Calu3 (cell line): ENCODE data around the gene TUBB8B. TPM values are rescaled to one million over a fixed set of nuclear protein-coding genes. Genes with fewer than 3 reads are reported as not detected.
A peak's percentile ranks its signal among the peaks of the same experiment; 100 is the strongest.
"Not testable (repeated sequence)": the region's sequence is repeated elsewhere in the genome, so short reads cannot be mapped to it uniquely, and the experiment has no call there.

Source experiments
- Bru-seq: library from RNA; stranded (reverse); fragments of 400-500 nt; gene quantifications from one replicate; lab custom pipeline; 2021; lab: Mats Ljungman, UMichigan
- BruChase-seq, 2 experiments: library from RNA; stranded (reverse); fragments of 400-500 nt; gene quantifications; one replicate each; lab custom pipeline; 2021; lab: Mats Ljungman, UMichigan
- BruUV-seq: library from RNA; stranded (reverse); fragments of 400-500 nt; replicated peaks from 2 replicates; lab custom pipeline; 2021; lab: Mats Ljungman, UMichigan
- CTCF ChIA-PET: fragments of 300-600 bp; sonication (Branson Sonifier 250); formaldehyde crosslinking; loops from one replicate; lab custom pipeline; 2022; ENCODE audit warnings: antibody characterized with exemption; lab: Charles Lee
- DNase-seq: peaks from one replicate; pipeline ENCODE4 v3.0.0; 2022
- H3K27ac Mint-ChIP-seq: one replicate; pipeline ENCODE4 v1.8.0; 2022; ENCODE audit warnings: mixed read lengths; ENCODE audit not compliant: unreplicated experiment
- H3K27me3 Mint-ChIP-seq: one replicate; pipeline ENCODE4 v1.8.0; 2022; ENCODE audit warnings: mixed read lengths; ENCODE audit not compliant: unreplicated experiment
- H3K36me3 Mint-ChIP-seq: one replicate; pipeline ENCODE4 v1.8.0; 2022; ENCODE audit warnings: mild to moderate bottlenecking, moderate library complexity, mixed read lengths; ENCODE audit not compliant: insufficient read depth, unreplicated experiment
- H3K4me1 Mint-ChIP-seq: one replicate; pipeline ENCODE4 v1.8.0; 2022; ENCODE audit warnings: mild to moderate bottlenecking, low read depth, mixed read lengths; ENCODE audit not compliant: unreplicated experiment
- H3K4me3 Mint-ChIP-seq: one replicate; pipeline ENCODE4 v1.8.0; 2022; ENCODE audit warnings: mild to moderate bottlenecking, low read depth, moderate library complexity, mixed read lengths; ENCODE audit not compliant: unreplicated experiment
- H3K9me3 Mint-ChIP-seq: one replicate; pipeline ENCODE4 v1.8.0; 2022; ENCODE audit warnings: low read depth, mixed read lengths; ENCODE audit not compliant: unreplicated experiment
- intact Hi-C: fragments of 100-400 bp; cut with micrococcal nuclease; formaldehyde crosslinking; loops from one replicate; pipeline ENCODE4 v1.10.0; 2022; ENCODE audit not compliant: unreplicated experiment
- long read RNA-seq: library from polyadenylated mRNA; stranded (forward); transcript quantifications from one replicate; pipeline ENCODE4 v2.0.0, GENCODE V29; 2022
- total RNA-seq: library from RNA; stranded (reverse); gene quantifications from 2 replicates; pipeline ENCODE4 v1.2.3, GENCODE V29; 2022
- TF ChIP-seq, protein P1 (sequence below): fragments of 200-600 bp; IDR thresholded peaks from one replicate; pipeline ENCODE4 v1.8.0; 2022; ENCODE audit warnings: antibody characterized with exemption; ENCODE audit not compliant: unreplicated experiment

The TUBB8B gene
- total RNA-seq (0.32 and 0.35 TPM in 2 replicates), Bru-seq, nascent RNA (not detected), BruChase-seq, experiment 1, labeled RNA remaining after a 6-hour chase (percentile 25 among the genes with signal in this experiment), BruChase-seq, experiment 2, labeled RNA remaining after a 2-hour chase (percentile 22 among the genes with signal in this experiment)
- long read RNA-seq = 0 reads

DNA sequence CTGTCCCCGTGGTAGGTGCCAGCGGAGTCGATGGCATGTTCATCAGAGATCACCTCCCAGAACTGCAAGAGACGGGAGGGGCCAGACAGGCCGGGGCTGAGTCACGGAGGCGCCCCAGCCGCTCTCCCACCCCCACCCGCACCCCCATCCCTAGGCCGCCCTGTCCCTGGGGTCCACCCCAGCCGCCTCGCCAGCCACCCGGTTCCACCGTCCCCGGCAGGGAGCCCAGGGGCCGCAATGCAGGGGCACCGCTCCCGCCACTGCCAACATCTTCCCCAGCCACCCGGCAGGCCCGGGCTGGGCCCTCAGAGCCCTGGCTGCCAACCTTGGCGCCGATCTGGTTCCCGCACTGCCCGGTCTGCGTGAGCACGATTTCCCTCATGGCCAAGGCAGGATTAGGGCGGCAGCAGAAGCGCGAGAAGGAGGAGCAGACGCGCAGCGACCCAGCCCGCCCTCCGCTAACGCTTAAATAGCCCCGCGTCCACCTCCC, at the start of gene TUBB8B:
TUBB8B (minus strand) TSS at position 440 of the 490 bp plus-strand sequence; CDS start at position 382, 58 bp downstream.
- CTCF ChIA-PET, DNase-seq, H3K9me3 Mint-ChIP-seq, H3K36me3 Mint-ChIP-seq, H3K27me3 Mint-ChIP-seq, BruUV-seq, H3K4me3 Mint-ChIP-seq, intact Hi-C loops, H3K27ac Mint-ChIP-seq, H3K4me1 Mint-ChIP-seq: not testable (repeated sequence)

DNA sequence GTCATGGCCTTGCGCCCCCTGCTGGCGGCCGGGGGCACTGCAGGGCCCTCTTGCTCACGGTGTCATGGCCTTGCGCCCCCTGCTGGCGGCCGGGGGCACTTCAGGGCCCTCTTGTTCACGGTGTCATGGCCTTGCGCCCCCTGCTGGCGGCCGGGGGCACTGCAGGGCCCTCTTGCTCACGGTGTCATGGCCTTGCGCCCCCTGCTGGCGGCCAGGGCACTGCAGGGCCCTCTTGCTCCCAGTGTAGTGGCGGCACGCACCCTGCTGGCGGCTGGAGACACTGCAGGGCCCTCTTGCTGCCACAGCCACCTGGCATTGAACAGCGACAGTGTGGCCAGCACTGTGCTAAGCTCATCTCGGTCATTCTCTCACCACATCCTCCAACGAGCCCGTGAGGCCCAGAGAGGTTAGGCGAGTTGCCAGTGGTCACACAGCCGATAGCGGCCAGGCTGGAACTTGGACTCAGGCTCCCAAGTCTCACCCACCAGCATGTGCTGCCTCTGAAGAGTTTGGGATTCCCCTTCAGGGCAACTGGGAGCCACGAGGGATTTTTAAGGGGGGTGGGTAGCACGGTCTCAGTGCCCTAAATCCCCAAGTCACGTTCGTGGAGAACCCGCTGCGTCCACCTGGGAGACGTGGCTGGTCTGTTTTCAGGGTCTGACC, 48.0 kb upstream of the TUBB8B start:
- peaks cover 31% of the 10 kb centered on the region for H3K27me3 Mint-ChIP-seq
- CTCF ChIA-PET, H3K27ac Mint-ChIP-seq, BruUV-seq, intact Hi-C loops, DNase-seq, H3K4me1 Mint-ChIP-seq, H3K36me3 Mint-ChIP-seq, H3K9me3 Mint-ChIP-seq, H3K4me3 Mint-ChIP-seq: not testable (repeated sequence)
- TF ChIP-seq, protein P1, sequence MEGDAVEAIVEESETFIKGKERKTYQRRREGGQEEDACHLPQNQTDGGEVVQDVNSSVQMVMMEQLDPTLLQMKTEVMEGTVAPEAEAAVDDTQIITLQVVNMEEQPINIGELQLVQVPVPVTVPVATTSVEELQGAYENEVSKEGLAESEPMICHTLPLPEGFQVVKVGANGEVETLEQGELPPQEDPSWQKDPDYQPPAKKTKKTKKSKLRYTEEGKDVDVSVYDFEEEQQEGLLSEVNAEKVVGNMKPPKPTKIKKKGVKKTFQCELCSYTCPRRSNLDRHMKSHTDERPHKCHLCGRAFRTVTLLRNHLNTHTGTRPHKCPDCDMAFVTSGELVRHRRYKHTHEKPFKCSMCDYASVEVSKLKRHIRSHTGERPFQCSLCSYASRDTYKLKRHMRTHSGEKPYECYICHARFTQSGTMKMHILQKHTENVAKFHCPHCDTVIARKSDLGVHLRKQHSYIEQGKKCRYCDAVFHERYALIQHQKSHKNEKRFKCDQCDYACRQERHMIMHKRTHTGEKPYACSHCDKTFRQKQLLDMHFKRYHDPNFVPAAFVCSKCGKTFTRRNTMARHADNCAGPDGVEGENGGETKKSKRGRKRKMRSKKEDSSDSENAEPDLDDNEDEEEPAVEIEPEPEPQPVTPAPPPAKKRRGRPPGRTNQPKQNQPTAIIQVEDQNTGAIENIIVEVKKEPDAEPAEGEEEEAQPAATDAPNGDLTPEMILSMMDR = peak; percentile 73

DNA sequence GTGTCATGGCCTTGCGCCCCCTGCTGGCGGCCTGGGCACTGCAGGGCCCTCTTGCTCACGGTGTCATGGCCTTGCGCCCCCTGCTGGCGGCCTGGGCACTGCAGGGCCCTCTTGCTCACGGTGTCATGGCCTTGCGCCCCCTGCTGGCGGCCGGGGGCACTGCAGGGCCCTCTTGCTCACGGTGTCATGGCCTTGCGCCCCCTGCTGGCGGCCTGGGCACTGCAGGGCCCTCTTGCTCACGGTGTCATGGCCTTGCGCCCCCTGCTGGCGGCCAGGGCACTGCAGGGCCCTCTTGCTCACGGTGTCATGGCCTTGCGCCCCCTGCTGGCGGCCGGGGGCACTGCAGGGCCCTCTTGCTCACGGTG, 47.3 kb upstream of the TUBB8B start:
- CTCF ChIA-PET, H3K27ac Mint-ChIP-seq, H3K4me3 Mint-ChIP-seq, H3K9me3 Mint-ChIP-seq, BruUV-seq, H3K36me3 Mint-ChIP-seq, intact Hi-C loops, DNase-seq, H3K4me1 Mint-ChIP-seq: not testable (repeated sequence)
- peaks cover 30% of the 10 kb centered on the region for H3K27me3 Mint-ChIP-seq
- TF ChIP-seq, protein P1 = peak; percentile 41

DNA sequence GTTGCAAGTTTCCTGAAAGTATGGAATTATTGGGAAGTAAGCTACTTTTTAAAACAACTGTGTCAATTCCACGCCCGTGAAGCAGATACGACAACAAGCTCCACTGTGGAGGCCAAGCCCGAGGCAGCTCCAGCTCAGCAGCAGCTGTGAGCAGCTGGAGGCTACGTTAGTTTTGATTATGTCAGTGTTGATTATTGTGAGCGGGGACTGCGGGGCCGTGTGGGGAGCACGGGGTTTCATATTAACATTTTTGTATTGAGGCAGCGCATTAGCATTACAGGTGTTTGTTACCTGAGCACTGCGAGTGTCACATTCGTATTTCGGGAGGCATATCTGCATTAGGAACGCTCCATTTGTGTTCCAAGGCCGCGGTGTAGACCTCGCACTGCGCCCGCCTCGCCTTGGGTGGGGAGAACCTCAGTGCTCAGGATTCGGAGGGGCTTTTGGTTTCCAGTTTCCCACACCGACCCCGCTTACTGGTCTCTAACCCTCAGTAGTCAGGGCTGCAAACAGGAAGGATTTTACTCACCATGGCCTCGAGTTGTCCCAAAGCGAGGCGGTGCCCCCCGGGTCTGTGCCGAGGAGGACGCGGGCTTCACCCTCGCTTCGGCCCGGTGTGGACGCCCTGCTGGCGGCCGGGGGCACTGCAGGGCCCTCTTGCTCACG, 46.8 kb upstream of the TUBB8B start:
- H3K4me1 Mint-ChIP-seq, CTCF ChIA-PET, H3K27ac Mint-ChIP-seq, DNase-seq, intact Hi-C loops, H3K9me3 Mint-ChIP-seq, H3K36me3 Mint-ChIP-seq, BruUV-seq, H3K4me3 Mint-ChIP-seq: not testable (repeated sequence)
- H3K27me3 Mint-ChIP-seq = peaks cover 25% of the 10 kb centered on the region

DNA sequence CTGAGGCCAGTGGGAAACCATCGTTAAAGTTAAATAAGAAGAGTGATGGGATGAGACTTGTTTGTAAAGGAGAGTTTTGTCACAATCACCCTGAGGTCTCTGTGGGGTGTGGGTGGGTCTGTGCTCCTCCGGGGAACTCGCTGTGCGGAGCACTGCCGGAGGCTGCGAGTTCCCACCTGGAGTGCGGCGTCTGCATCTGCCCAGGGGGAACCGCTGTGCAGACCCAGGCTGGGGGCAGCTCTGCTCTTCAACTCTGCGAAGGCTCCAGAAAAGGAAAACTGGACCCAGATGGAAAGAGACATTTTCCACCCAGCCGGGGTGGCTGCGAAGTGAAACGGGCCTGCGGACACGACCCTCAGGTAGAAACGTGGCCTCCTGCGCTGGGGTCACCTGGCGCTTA, 46.2 kb upstream of the TUBB8B start:
- H3K4me1 Mint-ChIP-seq, H3K9me3 Mint-ChIP-seq, H3K4me3 Mint-ChIP-seq, H3K27ac Mint-ChIP-seq, CTCF ChIA-PET, DNase-seq, BruUV-seq, intact Hi-C loops, H3K36me3 Mint-ChIP-seq: not testable (repeated sequence)
- peaks cover 18% of the 10 kb centered on the region for H3K27me3 Mint-ChIP-seq

DNA sequence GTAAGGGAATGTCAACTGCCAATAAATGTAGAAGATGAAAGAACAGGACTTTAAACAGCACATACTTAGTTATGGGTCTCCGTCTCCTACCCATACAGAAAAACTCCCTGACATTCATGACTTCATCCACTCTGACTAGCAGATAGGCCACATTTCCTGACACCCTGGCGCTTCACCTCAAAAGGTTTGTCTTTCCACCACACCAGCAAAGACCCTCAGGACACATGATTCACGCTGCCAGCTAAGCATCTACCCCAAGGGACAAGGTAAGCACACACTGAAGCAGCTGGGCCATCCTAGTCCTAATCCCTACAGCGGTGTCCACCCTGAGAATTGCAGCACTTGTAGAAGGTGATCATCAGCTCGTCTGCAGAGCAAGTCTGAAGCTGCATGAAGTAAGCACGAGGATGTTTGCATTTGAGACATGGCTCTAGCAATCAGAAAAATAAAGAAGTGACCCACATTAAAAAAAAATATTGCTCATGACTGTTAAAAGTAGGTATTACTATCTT, 44.5 kb upstream of the TUBB8B start:
- not testable (repeated sequence) for H3K9me3 Mint-ChIP-seq, DNase-seq, H3K4me1 Mint-ChIP-seq

DNA sequence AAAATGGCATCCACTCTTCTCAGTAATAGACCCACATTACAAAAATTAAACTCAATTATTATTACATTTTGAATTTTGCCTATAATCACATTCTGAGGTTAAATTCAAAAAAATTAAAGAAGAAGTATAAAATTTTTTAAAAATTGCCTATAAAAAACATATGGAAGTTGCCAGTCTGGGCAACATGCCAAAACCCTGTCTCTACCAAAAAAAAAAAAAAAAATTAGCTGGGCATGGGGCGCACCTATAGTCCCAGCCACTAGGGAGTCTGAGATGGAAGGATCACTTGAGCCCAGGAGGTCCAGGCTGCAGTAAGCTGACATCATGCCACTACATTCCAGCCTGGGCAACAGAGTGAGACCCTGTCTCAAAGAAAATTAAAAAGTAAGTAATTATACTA, 42.1 kb upstream of the TUBB8B start:
- H3K36me3 Mint-ChIP-seq, H3K4me1 Mint-ChIP-seq, intact Hi-C loops, BruUV-seq, H3K27me3 Mint-ChIP-seq, DNase-seq, H3K9me3 Mint-ChIP-seq, CTCF ChIA-PET, H3K4me3 Mint-ChIP-seq, H3K27ac Mint-ChIP-seq: not testable (repeated sequence)

More for the DNA sequence above, 44.5 kb upstream of the TUBB8B start:
- BruUV-seq, H3K36me3 Mint-ChIP-seq, H3K27ac Mint-ChIP-seq, H3K27me3 Mint-ChIP-seq, H3K4me3 Mint-ChIP-seq, CTCF ChIA-PET, intact Hi-C loops: not testable (repeated sequence)
